OCI-LY7 (cell line): ENCODE results near the gene PRRG3.

Experiments used
- CTCF ChIP-seq: fragments of 200-600 bp; sonication (generic); conservative IDR thresholded peaks from 2 replicates; pipeline ENCODE4 v1.5.1; 2014; ENCODE audit warnings: mild to moderate bottlenecking, antibody characterized with exemption, low read length, moderate library complexity, mixed read lengths
- EZH2phosphoT487 ChIP-seq: fragments of 200-600 bp; sonication (generic); IDR thresholded peaks from 2 replicates; pipeline ENCODE4 v1.6.1; 2018; ENCODE audit warnings: low read depth, borderline replicate concordance, mild to moderate bottlenecking, mixed run types, antibody characterized with exemption, low read length, moderate library complexity, mixed read lengths

- no peak for TF ChIP-seq CTCF
- TF ChIP-seq EZH2phosphoT487, result no peak
Measured at GRCh38 chrX:151742311-151742710, 47.1 kb downstream of the PRRG3 start.
